GM23338 (cell line): ENCODE measurements around the gene EPS8L3. TPM values are rescaled to one million over a fixed set of nuclear protein-coding genes. Genes with fewer than 3 reads are reported as not detected.

Source experiments
- ATAC-seq: fragments of 200-7000 bp; cut with Tn5 transposase; 3 replicates; pipeline ENCODE4 v1.9.1; 2020
- DNase-seq: peaks from one replicate; pipeline ENCODE4 v3.0.0-alpha.2; 2015; ENCODE audit warnings: low spot score
- H2AFZ ChIP-seq: fragments of 200-600 bp; sonication (generic); 2 replicates; pipeline ENCODE4 v1.8.0; 2016; ENCODE audit warnings: antibody characterized with exemption, mild to moderate bottlenecking, moderate library complexity
- H3F3A ChIP-seq: fragments of 200-600 bp; sonication (generic); replicated peaks from 2 replicates; pipeline ENCODE4 v1.8.0; 2017; ENCODE audit warnings: antibody characterized with exemption, mixed run types, low read depth
- H3K27ac ChIP-seq: fragments of 200-600 bp; sonication (generic); 2 replicates; pipeline ENCODE4 v1.6.1; 2016; ENCODE audit warnings: low read depth
- H3K27me3 ChIP-seq: fragments of 200-600 bp; sonication (generic); 2 replicates; pipeline ENCODE4 v1.8.0; 2016; ENCODE audit warnings: mild to moderate bottlenecking, mixed run types, moderate library complexity; ENCODE audit not compliant: insufficient read depth
- H3K36me3 ChIP-seq: fragments of 200-600 bp; sonication (generic); 2 replicates; pipeline ENCODE4 v1.8.0; 2016; ENCODE audit warnings: mild to moderate bottlenecking; ENCODE audit not compliant: insufficient read depth
- H3K4me1 ChIP-seq: fragments of 200-600 bp; sonication (generic); 2 replicates; pipeline ENCODE4 v1.8.0; 2016; ENCODE audit warnings: mild to moderate bottlenecking, moderate library complexity; ENCODE audit not compliant: insufficient read depth
- H3K4me2 ChIP-seq: fragments of 200-600 bp; sonication (generic); 2 replicates; pipeline ENCODE4 v1.7.1; 2017; ENCODE audit warnings: mixed run types
- H3K4me3 ChIP-seq: fragments of 200-600 bp; sonication (generic); 2 replicates; pipeline ENCODE4 v1.6.1; 2016; ENCODE audit warnings: mixed run types
- H3K79me2 ChIP-seq: fragments of 200-600 bp; sonication (generic); replicated peaks from 2 replicates; pipeline ENCODE4 v1.8.0; 2017; ENCODE audit warnings: mild to moderate bottlenecking; ENCODE audit not compliant: insufficient read depth
- H3K9me2 ChIP-seq: fragments of 200-600 bp; sonication (generic); 2 replicates; pipeline ENCODE4 v1.8.0; 2017; ENCODE audit not compliant: insufficient read depth
- H4K20me1 ChIP-seq: fragments of 200-600 bp; sonication (generic); replicated peaks from 2 replicates; pipeline ENCODE4 v1.8.0; 2017; ENCODE audit warnings: mild to moderate bottlenecking; ENCODE audit not compliant: insufficient read depth
- H3K27ac Mint-ChIP-seq: 2 replicates; pipeline ENCODE4 v1.8.0; 2020; ENCODE audit warnings: inconsistent platforms, mild to moderate bottlenecking, moderate library complexity, mixed read lengths
- H3K27me3 Mint-ChIP-seq: 3 replicates; pipeline ENCODE4 v1.8.0; 2022; ENCODE audit warnings: low read depth, mild to moderate bottlenecking, moderate library complexity, mixed read lengths, inconsistent platforms; ENCODE audit not compliant: insufficient read depth, poor library complexity
- H3K36me3 Mint-ChIP-seq: 3 replicates; pipeline ENCODE4 v1.8.0; 2021; ENCODE audit warnings: low read depth, mild to moderate bottlenecking, inconsistent platforms, moderate library complexity, mixed read lengths
- H3K4me1 Mint-ChIP-seq: 3 replicates; pipeline ENCODE4 v1.8.0; 2020; ENCODE audit warnings: mild to moderate bottlenecking, inconsistent platforms, mixed read lengths
- H3K4me3 Mint-ChIP-seq: 3 replicates; pipeline ENCODE4 v1.8.0; 2021; ENCODE audit warnings: moderate library complexity, mild to moderate bottlenecking, inconsistent platforms, mixed read lengths
- H3K9me3 Mint-ChIP-seq: 3 replicates; pipeline ENCODE4 v1.8.0; 2020; ENCODE audit warnings: moderate library complexity, mild to moderate bottlenecking, inconsistent platforms, mixed read lengths
- CREB1 ChIP-seq: fragments of 250-450 bp; sonication (Bioruptor Pico); IDR thresholded peaks from 2 replicates; pipeline ENCODE4 v1.5.0; 2020; ENCODE audit warnings: low read depth, mild to moderate bottlenecking, moderate library complexity
- CTCF ChIP-seq, 2 experiments: fragments of 200-600 bp in 1 of 2; sonication (generic) in 1 of 2; conservative IDR thresholded peaks; 2 replicates each; pipeline versions ENCODE4 v1.5.1 to v1.6.1; 2016 to 2017; ENCODE audit warnings: antibody characterized with exemption in 2 of 2, low read depth in 2 of 2, mild to moderate bottlenecking in 2 of 2, moderate library complexity in 1 of 2
- ETS1 ChIP-seq: IDR thresholded peaks from 2 replicates; pipeline ENCODE4 v1.6.1; 2016; ENCODE audit warnings: antibody characterized with exemption
- EZH2 ChIP-seq: fragments of 200-600 bp; sonication (generic); IDR thresholded peaks from one replicate; pipeline ENCODE4 v1.8.0; 2017; ENCODE audit warnings: antibody characterized with exemption, mild to moderate bottlenecking, low read depth; ENCODE audit not compliant: unreplicated experiment
- EZH2phosphoT487 ChIP-seq: fragments of 200-600 bp; sonication (generic); IDR thresholded peaks from one replicate; pipeline ENCODE4 v1.8.1; 2018; ENCODE audit warnings: antibody characterized with exemption; ENCODE audit not compliant: unreplicated experiment
- JUNB ChIP-seq: IDR thresholded peaks from one replicate; pipeline ENCODE4 v1.6.1; 2016; ENCODE audit warnings: antibody characterized with exemption; ENCODE audit not compliant: unreplicated experiment
- NANOG ChIP-seq: IDR thresholded peaks from 2 replicates; pipeline ENCODE4 v1.6.1; 2016; ENCODE audit warnings: antibody characterized with exemption, borderline replicate concordance
- POLR2AphosphoS5 ChIP-seq: IDR thresholded peaks from 2 replicates; pipeline ENCODE4 v1.6.1; 2016; ENCODE audit warnings: antibody characterized with exemption, low read depth
- REST ChIP-seq: IDR thresholded peaks from one replicate; pipeline ENCODE4 v1.6.1; 2018; ENCODE audit warnings: antibody characterized with exemption; ENCODE audit not compliant: unreplicated experiment
- STAT1 ChIP-seq: IDR thresholded peaks from one replicate; pipeline ENCODE4 v1.6.1; 2016; ENCODE audit warnings: antibody characterized with exemption; ENCODE audit not compliant: unreplicated experiment
- ZNF114 ChIP-seq: fragments of 250-450 bp; sonication (Bioruptor Pico); IDR thresholded peaks from 2 replicates; pipeline ENCODE4 v1.5.0; 2020; ENCODE audit warnings: mild to moderate bottlenecking, moderate library complexity
- ZNF331 ChIP-seq: fragments of 250-450 bp; sonication (Bioruptor Pico); IDR thresholded peaks from 2 replicates; pipeline ENCODE4 v1.5.0; 2020; ENCODE audit warnings: low read depth, mild to moderate bottlenecking, moderate library complexity
- ZNF462 ChIP-seq: fragments of 250-450 bp; sonication (Bioruptor Pico); IDR thresholded peaks from 2 replicates; pipeline ENCODE4 v1.5.0; 2020; ENCODE audit warnings: mild to moderate bottlenecking, moderate library complexity
- polyA plus RNA-seq: library from polyadenylated mRNA; unstranded; fragments of >200 nt; fragmentation: Nextera tagmentation; extraction: Ambion mirVana; gene quantifications from 2 replicates; pipeline ENCODE4 v1.2.1, GENCODE V29; 2016
- total RNA-seq: library from RNA; depleted of rRNA; stranded (reverse); fragments of >200 nt; shearing (Covaris generic); gene quantifications from 2 replicates; pipeline ENCODE4 v1.2.3, GENCODE V29; 2014

EPS8L3 gene
- total and polyA plus RNA-seq, 2 experiments from 2014 or later: not detected

- Histone ChIP-seq H3K4me2 (no peak overlapping the region), H3F3A (no peaks in the 10 kb centered on the region), H3K4me3 (no peak overlapping the region), H4K20me1 (no peaks in the 10 kb centered on the region), H3K36me3 (no peaks in the 10 kb centered on the region), H3K9me2 (no peaks in the 10 kb centered on the region), H3K27me3 (no peaks in the 10 kb centered on the region), H3K79me2 (no peaks in the 10 kb centered on the region), H3K27ac (no peak overlapping the region), H2AFZ (no peak overlapping the region), H3K4me1 (no peaks in the 10 kb centered on the region)
- TF ChIP-seq ZNF462 (no peak), ZNF114 (CRISPR knock-in tag) (no peak), EZH2phosphoT487 (no peak), NANOG (no peak), CTCF (conservative IDR thresholded peaks at IDR 0.05; ENCODE audit: low read depth in 2 of 2) (no peak), POLR2AphosphoS5 (no peak), CREB1 (CRISPR knock-in tag) (no peak), ZNF331 (CRISPR knock-in tag) (no peak), REST (no peak), JUNB (no peak), EZH2 (no peak), ETS1 (no peak), STAT1 (no peak)
- H3K9me3 Mint-ChIP-seq: no peaks in the 10 kb centered on the region; the same call in 2 of the 3 replicates
- H3K4me3 Mint-ChIP-seq: no peak overlapping the region; the same call in 2 of the 3 replicates
- DNase-seq: no peak
- H3K36me3 Mint-ChIP-seq: no peaks in the 10 kb centered on the region; the same call in 2 of the 3 replicates
- peaks cover 5% of the 10 kb centered on the region for H3K4me1 Mint-ChIP-seq
- H3K27ac Mint-ChIP-seq: no peak overlapping the region
- ATAC-seq: no peak
- peaks cover 12% of the 10 kb centered on the region for H3K27me3 Mint-ChIP-seq
Observed at GRCh38 chr1:109759513-109760334, 4.0 kb downstream of the EPS8L3 start.
